ENCODE measurements around the gene ARSG. TPM values are rescaled to one million over a fixed set of nuclear protein-coding genes. Genes with fewer than 3 reads are reported as not detected.

ARSG gene
- polyA plus RNA-seq, 2 of the 4 experiments (the other 2 are of a cell fraction) = 0.57 to 1.7 TPM

DNA sequence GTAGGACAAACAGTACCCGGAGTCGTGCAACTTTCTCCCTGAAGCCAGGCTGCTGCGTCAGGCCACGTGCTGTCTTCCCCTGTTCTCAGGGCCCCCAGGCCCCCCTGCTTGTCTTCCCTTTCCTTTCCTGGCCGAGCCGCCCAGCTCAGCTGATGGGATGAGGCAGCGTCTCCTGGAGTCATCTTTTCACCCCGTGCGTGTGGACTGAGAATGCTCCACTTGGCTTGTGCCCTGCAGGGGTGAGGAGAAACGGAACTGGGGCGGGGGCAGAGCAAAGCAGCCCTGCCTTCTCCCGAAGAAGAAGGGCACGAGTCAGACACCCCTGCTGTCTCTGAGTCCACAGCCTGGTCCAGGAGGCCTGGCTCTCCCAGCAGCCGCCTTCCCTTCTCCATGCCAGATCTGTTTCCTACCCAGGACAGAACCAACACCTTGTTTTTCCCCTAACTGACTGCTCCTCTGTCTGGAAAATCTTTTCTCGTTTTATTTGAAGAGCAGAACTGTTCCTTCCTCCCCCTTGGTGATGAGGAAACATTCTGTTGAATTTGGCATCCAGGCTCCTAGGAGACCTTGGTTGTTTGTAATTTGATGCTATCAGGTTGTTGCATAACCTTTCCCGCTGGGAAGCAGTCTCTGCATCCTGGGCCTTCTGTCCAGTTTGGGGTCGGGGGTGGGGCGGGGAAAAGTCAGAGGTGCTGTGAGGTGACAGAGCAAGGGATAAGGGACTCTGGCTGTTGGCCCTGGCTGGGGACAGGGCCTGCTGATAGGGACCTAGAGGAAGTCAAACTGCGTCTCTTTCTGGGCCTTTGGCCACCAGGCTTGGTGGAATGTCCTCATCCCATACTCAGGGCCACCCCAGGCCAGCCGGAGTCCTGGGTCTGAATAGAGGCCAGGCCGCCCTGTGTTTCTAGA is 87.2 kb downstream of the ARSG start:
- 18% methylated on average over 21 of the region's 21 CpGs for WGBS (ENCODE audit: missing lambda C conversion rate)
- peak overlapping the region; percentile 77 for H3K4me2 ChIP-seq
- ATAC-seq (peak; percentile 81 to 87), FAIRE-seq (no peak), DNase-seq (ENCODE audit: low read depth in 1 of 2, low spot score in 1 of 2) (peak; percentile 63 to 88)
- peak overlapping the region; percentile 84 to 86 for H3K27ac ChIP-seq
- TF ChIP-seq MYC (IDR thresholded peaks at IDR 0.05; ENCODE audit: borderline replicate concordance, low read length) (peak; percentile 68; the same call in 1 of the 2 replicates), NPAS2 (CRISPR knock-in tag; IDR thresholded peaks at IDR 0.05; ENCODE audit: borderline replicate concordance) (peak; percentile 63; the same call in 1 of the 2 replicates), HOXB5 (CRISPR knock-in tag; IDR thresholded peaks at IDR 0.05) (peak; percentile 88), RARB (CRISPR knock-in tag; IDR thresholded peaks at IDR 0.05) (0 out of 2 replicates have a peak, but pooled peaks have one; percentile 65), BHLHE40 (IDR thresholded peaks at IDR 0.05; ENCODE audit: low read depth, low read length) (0 out of 2 replicates have a peak, but pooled peaks have one; percentile 23), ZC3H11A (IDR thresholded peaks at IDR 0.05) (no peak), JUN (IDR thresholded peaks at IDR 0.05) (peak; percentile 46 to 59; a peak in 2 of 5 replicates), HDAC2 (IDR thresholded peaks at IDR 0.05) (no peak), ZSCAN20 (CRISPR knock-in tag; IDR thresholded peaks at IDR 0.05) (peak; percentile 79), EP300 (IDR thresholded peaks at IDR 0.05) (peak; percentile 7 to 53; a peak in 2 of 5 replicates), SREBF2 (IDR thresholded peaks at IDR 0.05) (no peak), HEYL (CRISPR knock-in tag; IDR thresholded peaks at IDR 0.05) (peak; percentile 79; the same call in 1 of the 2 replicates), GATA3 (IDR thresholded peaks at IDR 0.05; ENCODE audit: borderline replicate concordance) (peak; percentile 83), FOSL2 (IDR thresholded peaks at IDR 0.05) (no peak), FOSL2 (CRISPR knock-in tag; IDR thresholded peaks at IDR 0.05) (peak; percentile 60), MAFK (IDR thresholded peaks at IDR 0.05; ENCODE audit: partially characterized antibody) (peak; percentile 31), TFCP2L1 (CRISPR knock-in tag; IDR thresholded peaks at IDR 0.05) (peak; percentile 90), CEBPB (IDR thresholded peaks at IDR 0.05) (peak; percentile 95 to 98), SMC3 (IDR thresholded peaks at IDR 0.05) (peak; percentile 3; the same call in 1 of the 3 replicates), RCOR1 (IDR thresholded peaks at IDR 0.05; ENCODE audit: low read depth, low read length) (no peak)
- TF ChIP-seq, protein P1, sequence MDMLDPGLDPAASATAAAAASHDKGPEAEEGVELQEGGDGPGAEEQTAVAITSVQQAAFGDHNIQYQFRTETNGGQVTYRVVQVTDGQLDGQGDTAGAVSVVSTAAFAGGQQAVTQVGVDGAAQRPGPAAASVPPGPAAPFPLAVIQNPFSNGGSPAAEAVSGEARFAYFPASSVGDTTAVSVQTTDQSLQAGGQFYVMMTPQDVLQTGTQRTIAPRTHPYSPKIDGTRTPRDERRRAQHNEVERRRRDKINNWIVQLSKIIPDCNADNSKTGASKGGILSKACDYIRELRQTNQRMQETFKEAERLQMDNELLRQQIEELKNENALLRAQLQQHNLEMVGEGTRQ (IDR thresholded peaks at IDR 0.05) = peak; percentile 73
- TF ChIP-seq, protein P2, sequence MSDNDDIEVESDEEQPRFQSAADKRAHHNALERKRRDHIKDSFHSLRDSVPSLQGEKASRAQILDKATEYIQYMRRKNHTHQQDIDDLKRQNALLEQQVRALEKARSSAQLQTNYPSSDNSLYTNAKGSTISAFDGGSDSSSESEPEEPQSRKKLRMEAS (IDR thresholded peaks at IDR 0.05) = peak; percentile 78
- TF ChIP-seq, protein P3, sequence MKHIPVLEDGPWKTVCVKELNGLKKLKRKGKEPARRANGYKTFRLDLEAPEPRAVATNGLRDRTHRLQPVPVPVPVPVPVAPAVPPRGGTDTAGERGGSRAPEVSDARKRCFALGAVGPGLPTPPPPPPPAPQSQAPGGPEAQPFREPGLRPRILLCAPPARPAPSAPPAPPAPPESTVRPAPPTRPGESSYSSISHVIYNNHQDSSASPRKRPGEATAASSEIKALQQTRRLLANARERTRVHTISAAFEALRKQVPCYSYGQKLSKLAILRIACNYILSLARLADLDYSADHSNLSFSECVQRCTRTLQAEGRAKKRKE (CRISPR knock-in tag; IDR thresholded peaks at IDR 0.05; ENCODE audit: low read depth) = no peak; the same call in 1 of the 2 replicates
- TF ChIP-seq, protein P4, sequence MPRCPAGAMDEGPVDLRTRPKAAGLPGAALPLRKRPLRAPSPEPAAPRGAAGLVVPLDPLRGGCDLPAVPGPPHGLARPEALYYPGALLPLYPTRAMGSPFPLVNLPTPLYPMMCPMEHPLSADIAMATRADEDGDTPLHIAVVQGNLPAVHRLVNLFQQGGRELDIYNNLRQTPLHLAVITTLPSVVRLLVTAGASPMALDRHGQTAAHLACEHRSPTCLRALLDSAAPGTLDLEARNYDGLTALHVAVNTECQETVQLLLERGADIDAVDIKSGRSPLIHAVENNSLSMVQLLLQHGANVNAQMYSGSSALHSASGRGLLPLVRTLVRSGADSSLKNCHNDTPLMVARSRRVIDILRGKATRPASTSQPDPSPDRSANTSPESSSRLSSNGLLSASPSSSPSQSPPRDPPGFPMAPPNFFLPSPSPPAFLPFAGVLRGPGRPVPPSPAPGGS (IDR thresholded peaks at IDR 0.05) = no peak; the same call in 2 of the 3 replicates
- peak overlapping the region; percentile 23; the same call in 2 of the 3 replicates for H3K4me3 ChIP-seq
- ChIA-PET CTCF (interaction anchor here (0.7 to 4.6 kb wide), 3 partner anchors 11 to 20 kb away, joined by 3 to 19 read pairs (median 4); no protein-coding TSS in a partner anchor), POLR2A (interaction anchor here (0.6 to 1.0 kb wide), 4 partner anchors 25 to 95 kb away, joined by 3 to 6 read pairs (median 4); no protein-coding TSS in a partner anchor)
- no peaks in the 10 kb centered on the region for H3K9me3 ChIP-seq
- H3K4me1 ChIP-seq = peaks cover 60% of the 10 kb centered on the region

DNA sequence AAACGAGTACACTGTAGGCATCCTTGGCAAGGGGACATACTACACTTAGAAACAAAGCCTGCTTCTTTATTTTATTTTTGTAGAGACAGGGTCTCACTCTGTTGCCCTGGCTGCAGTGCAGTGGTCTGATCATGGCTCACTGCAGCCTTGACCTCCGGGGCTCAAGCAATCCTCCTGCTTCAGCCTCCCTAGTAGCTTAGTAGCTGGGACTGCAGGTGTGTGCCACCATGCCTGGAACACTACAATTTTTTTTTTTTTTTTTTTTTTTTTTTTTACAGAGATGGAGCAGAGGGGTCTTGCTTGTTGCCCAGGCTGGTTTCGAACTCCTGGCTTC is 87.8 kb downstream of the ARSG start:
- CTCF ChIA-PET = interaction anchor here (0.7 to 1.4 kb wide), 2 partner anchors 14 to 24 kb away, joined by 3 to 4 read pairs; no protein-coding TSS in a partner anchor
- 65% methylated on average over 3 of the region's 3 CpGs for WGBS (ENCODE audit: missing lambda C conversion rate)
- FAIRE-seq = no peak
- no peak for ATAC-seq
- peak overlapping the region; percentile 84 to 86 for H3K27ac ChIP-seq
- H3K4me1 ChIP-seq = peaks cover 65% of the 10 kb centered on the region
- no peak overlapping the region for H3K4me3 ChIP-seq
- POLR2A ChIA-PET = no interaction called here
- H3K9me3 ChIP-seq = no peaks in the 10 kb centered on the region
- peak overlapping the region; percentile 77 for H3K4me2 ChIP-seq
- TF ChIP-seq ESRRA (IDR thresholded peaks at IDR 0.05; ENCODE audit: borderline replicate concordance, low read length) (no peak), JUNB (IDR thresholded peaks at IDR 0.05) (no peak), ZC3H11A (IDR thresholded peaks at IDR 0.05) (no peak), HEYL (CRISPR knock-in tag; IDR thresholded peaks at IDR 0.05) (peak; percentile 67; the same call in 1 of the 2 replicates), HDAC2 (IDR thresholded peaks at IDR 0.05) (no peak)
- TF ChIP-seq, protein P5, sequence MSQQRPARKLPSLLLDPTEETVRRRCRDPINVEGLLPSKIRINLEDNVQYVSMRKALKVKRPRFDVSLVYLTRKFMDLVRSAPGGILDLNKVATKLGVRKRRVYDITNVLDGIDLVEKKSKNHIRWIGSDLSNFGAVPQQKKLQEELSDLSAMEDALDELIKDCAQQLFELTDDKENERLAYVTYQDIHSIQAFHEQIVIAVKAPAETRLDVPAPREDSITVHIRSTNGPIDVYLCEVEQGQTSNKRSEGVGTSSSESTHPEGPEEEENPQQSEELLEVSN (IDR thresholded peaks at IDR 0.05; ENCODE audit: borderline replicate concordance, low read depth) = no peak
- TF ChIP-seq, protein P6, sequence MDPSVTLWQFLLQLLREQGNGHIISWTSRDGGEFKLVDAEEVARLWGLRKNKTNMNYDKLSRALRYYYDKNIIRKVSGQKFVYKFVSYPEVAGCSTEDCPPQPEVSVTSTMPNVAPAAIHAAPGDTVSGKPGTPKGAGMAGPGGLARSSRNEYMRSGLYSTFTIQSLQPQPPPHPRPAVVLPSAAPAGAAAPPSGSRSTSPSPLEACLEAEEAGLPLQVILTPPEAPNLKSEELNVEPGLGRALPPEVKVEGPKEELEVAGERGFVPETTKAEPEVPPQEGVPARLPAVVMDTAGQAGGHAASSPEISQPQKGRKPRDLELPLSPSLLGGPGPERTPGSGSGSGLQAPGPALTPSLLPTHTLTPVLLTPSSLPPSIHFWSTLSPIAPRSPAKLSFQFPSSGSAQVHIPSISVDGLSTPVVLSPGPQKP (IDR thresholded peaks at IDR 0.05; ENCODE audit: low read depth, low read length) = no peak
- no peak for DNase-seq (ENCODE audit: low read depth in 1 of 2, low spot score in 1 of 2)
